ENCODE measurements around the gene EXOC6.

DNA sequence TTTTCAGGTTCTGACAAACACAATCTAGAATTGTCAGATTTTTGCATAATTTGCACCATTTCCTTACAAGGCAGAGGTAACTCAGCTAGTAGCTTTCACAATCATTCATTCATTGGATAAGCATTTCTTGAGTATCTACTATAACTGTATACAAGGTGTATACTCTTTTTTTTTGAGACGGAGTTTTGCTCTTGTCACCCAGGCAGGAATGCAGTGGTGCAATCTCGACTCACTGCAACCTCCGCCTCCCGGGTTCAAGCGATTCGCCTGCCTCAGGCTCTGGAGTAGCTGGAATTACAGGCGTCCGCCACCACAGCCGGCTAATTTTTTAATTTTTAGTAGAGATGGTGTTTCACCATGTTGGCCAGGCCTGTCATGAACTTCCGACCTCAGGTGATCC, 16.2 kb upstream of the EXOC6 start:
- TF ChIP-seq, protein P1, sequence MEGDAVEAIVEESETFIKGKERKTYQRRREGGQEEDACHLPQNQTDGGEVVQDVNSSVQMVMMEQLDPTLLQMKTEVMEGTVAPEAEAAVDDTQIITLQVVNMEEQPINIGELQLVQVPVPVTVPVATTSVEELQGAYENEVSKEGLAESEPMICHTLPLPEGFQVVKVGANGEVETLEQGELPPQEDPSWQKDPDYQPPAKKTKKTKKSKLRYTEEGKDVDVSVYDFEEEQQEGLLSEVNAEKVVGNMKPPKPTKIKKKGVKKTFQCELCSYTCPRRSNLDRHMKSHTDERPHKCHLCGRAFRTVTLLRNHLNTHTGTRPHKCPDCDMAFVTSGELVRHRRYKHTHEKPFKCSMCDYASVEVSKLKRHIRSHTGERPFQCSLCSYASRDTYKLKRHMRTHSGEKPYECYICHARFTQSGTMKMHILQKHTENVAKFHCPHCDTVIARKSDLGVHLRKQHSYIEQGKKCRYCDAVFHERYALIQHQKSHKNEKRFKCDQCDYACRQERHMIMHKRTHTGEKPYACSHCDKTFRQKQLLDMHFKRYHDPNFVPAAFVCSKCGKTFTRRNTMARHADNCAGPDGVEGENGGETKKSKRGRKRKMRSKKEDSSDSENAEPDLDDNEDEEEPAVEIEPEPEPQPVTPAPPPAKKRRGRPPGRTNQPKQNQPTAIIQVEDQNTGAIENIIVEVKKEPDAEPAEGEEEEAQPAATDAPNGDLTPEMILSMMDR (conservative IDR thresholded peaks at IDR 0.05; ENCODE audit: low read length) = no peak
- TF ChIP-seq EZH2phosphoT487 (IDR thresholded peaks at IDR 0.05; ENCODE audit: borderline replicate concordance) = no peak

All from Loucy (cell line).